ENCODE data around the gene SFTPB. TPM values are rescaled to one million over a fixed set of nuclear protein-coding genes. Genes with fewer than 3 reads are reported as not detected.

SFTPB gene
- total RNA-seq, 1 donor from 2014 or later = not detected

DNA sequence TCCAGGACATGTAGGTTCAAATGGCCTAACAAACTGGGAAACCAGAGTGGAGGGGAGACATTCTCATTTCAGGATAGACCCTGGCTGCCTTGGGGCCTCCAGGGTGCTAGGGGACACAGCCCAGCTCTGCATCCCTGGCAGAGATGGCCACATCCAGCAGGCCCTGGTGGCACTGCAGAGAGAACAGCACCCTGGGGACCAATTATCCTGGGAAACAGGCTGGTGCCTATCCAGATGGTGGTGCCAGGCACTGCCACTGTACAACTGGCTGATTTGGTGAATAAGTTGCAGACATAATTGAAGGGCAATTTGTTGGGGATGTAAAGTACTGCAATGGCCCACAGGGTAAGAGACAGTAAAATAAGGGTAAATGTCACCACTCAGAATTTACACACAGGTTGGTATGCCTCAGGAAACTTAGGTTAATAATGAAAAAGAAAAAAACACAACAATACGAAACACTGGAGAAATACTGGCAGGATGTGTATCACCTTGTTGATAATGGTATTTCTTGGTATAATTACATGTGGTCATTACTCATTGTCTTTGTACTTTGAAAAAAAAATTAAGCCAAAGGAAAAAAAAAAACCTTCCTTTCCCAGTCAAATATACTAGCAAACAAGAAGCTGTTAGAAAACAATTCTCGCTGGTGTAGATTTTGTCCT lies 12.8 kb upstream of the SFTPB start:
- Mint-ChIP-seq H3K4me3 (ENCODE audit: unreplicated experiment) (no peak overlapping the region), H3K27me3 (ENCODE audit: unreplicated experiment) (peaks cover 4% of the 10 kb centered on the region), H3K9me3 (ENCODE audit: unreplicated experiment) (peaks cover 8% of the 10 kb centered on the region), H3K27ac (ENCODE audit: unreplicated experiment) (no peak overlapping the region), H3K36me3 (ENCODE audit: unreplicated experiment) (no peaks in the 10 kb centered on the region), H3K4me1 (ENCODE audit: low read depth, unreplicated experiment) (no peaks in the 10 kb centered on the region)
- DNase-seq = no peak
- TF ChIP-seq, protein P1, sequence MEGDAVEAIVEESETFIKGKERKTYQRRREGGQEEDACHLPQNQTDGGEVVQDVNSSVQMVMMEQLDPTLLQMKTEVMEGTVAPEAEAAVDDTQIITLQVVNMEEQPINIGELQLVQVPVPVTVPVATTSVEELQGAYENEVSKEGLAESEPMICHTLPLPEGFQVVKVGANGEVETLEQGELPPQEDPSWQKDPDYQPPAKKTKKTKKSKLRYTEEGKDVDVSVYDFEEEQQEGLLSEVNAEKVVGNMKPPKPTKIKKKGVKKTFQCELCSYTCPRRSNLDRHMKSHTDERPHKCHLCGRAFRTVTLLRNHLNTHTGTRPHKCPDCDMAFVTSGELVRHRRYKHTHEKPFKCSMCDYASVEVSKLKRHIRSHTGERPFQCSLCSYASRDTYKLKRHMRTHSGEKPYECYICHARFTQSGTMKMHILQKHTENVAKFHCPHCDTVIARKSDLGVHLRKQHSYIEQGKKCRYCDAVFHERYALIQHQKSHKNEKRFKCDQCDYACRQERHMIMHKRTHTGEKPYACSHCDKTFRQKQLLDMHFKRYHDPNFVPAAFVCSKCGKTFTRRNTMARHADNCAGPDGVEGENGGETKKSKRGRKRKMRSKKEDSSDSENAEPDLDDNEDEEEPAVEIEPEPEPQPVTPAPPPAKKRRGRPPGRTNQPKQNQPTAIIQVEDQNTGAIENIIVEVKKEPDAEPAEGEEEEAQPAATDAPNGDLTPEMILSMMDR (IDR thresholded peaks at IDR 0.05; ENCODE audit: partially characterized antibody, unreplicated experiment) = no peak

DNA sequence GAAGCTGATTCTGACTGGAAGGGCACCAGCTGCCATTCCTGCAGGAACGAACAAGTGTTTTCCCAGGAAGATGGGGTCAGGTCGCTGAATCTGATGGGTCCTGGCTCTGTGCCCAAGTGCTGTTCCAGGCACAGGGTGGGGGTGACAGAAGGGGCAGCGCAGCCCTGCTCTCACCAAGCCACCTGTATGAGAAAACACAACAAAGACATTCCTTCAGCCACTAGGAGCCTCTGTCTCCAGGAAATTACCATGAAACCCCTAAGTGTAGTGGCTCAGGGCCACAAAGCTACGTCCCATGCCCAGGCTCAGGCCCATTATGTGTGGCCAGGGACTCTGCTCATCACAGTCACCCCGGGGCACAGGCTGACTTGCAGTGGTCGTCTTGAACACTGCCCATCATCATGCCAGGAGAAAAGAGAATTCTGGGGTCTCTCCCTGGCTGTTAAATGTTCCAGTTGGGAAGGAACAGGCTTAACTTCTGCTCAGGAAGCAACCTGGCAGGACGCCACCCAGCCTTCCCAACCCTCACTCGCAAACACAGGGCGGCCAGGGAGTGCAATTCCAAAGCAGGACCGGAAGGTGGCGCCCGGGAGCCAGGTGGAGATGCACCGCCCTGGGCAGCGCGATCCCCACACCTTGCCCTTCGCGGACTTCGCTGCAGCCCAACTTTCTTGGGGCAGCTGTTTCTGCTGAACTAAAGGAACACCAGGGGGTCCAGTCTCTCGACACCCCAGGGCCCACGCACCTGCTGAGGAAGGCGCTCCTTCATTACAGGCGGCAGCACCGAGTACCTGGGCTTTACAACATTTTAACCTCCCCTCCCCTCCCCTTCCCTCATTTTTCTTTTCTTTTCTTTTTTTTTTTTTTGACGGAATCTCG lies 11.0 kb upstream of the SFTPB start:
- TF ChIP-seq, protein P1 (IDR thresholded peaks at IDR 0.05; ENCODE audit: partially characterized antibody, unreplicated experiment) = peak; percentile 98
- H3K4me3 Mint-ChIP-seq (ENCODE audit: unreplicated experiment) = no peak overlapping the region
- no peak overlapping the region for H3K27ac Mint-ChIP-seq (ENCODE audit: unreplicated experiment)
- H3K4me1 Mint-ChIP-seq (ENCODE audit: low read depth, unreplicated experiment) = peaks cover 5% of the 10 kb centered on the region
- H3K27me3 Mint-ChIP-seq (ENCODE audit: unreplicated experiment) = peaks cover 4% of the 10 kb centered on the region
- DNase-seq = peak; percentile 84
- peaks cover 11% of the 10 kb centered on the region for H3K9me3 Mint-ChIP-seq (ENCODE audit: unreplicated experiment)
- H3K36me3 Mint-ChIP-seq (ENCODE audit: unreplicated experiment) = no peaks in the 10 kb centered on the region

- peaks cover 7% of the 10 kb centered on the region for H3K4me1 Mint-ChIP-seq (ENCODE audit: low read depth, unreplicated experiment)
- peaks cover 11% of the 10 kb centered on the region for H3K9me3 Mint-ChIP-seq (ENCODE audit: unreplicated experiment)
- TF ChIP-seq, protein P1 (IDR thresholded peaks at IDR 0.05; ENCODE audit: partially characterized antibody, unreplicated experiment) = no peak
- peaks cover 4% of the 10 kb centered on the region for H3K27me3 Mint-ChIP-seq (ENCODE audit: unreplicated experiment)
- no peak overlapping the region for H3K27ac Mint-ChIP-seq (ENCODE audit: unreplicated experiment)
- no peaks in the 10 kb centered on the region for H3K36me3 Mint-ChIP-seq (ENCODE audit: unreplicated experiment)
- no peak overlapping the region for H3K4me3 Mint-ChIP-seq (ENCODE audit: unreplicated experiment)
- no peak for DNase-seq
These were observed 10.4 kb upstream of the SFTPB start for GRCh38 chr2:85678377-85678776.

GRCh38 chr2:85675866-85676548 lies 8.0 kb upstream of the SFTPB start:
- TF ChIP-seq, protein P1 (IDR thresholded peaks at IDR 0.05; ENCODE audit: partially characterized antibody, unreplicated experiment) = no peak
- DNase-seq = no peak
- H3K9me3 Mint-ChIP-seq (ENCODE audit: unreplicated experiment) = peaks cover 11% of the 10 kb centered on the region
- H3K27ac Mint-ChIP-seq (ENCODE audit: unreplicated experiment) = no peak overlapping the region
- peaks cover 4% of the 10 kb centered on the region for H3K27me3 Mint-ChIP-seq (ENCODE audit: unreplicated experiment)
- H3K4me1 Mint-ChIP-seq (ENCODE audit: low read depth, unreplicated experiment) = peaks cover 7% of the 10 kb centered on the region
- H3K4me3 Mint-ChIP-seq (ENCODE audit: unreplicated experiment) = no peak overlapping the region
- no peaks in the 10 kb centered on the region for H3K36me3 Mint-ChIP-seq (ENCODE audit: unreplicated experiment)

Measured in glutamatergic neuron (in vitro differentiated cells).